A549 (cell line): Measurements from ENCODE around the gene CADM1.

Source experiments
- CTCF ChIP-seq: fragments of >200 bp; sonication (Bioruptor Twin); formaldehyde crosslinking; IDR thresholded peaks from 3 replicates; pipeline ENCODE4 v1.5.1; 2016
- PHF8 ChIP-seq: fragments of 200-600 bp; sonication (generic); IDR thresholded peaks from 2 replicates; pipeline ENCODE4 v1.6.1; 2016; ENCODE audit warnings: low read depth, mild to moderate bottlenecking, antibody characterized with exemption, moderate library complexity, borderline replicate concordance

GRCh38 chr11:115418081-115418480 lies 86.1 kb downstream of the CADM1 start:
- no peak for TF ChIP-seq CTCF
- TF ChIP-seq PHF8, result no peak
